GM13976 (cell line): Measurements from ENCODE around the gene MAN2B2.

Experiments used
- DNase-seq: peaks from one replicate; pipeline ENCODE4 v3.0.0; 2012; ENCODE audit warnings: low spot score
- CTCF ChIP-seq: IDR thresholded peaks from 2 replicates; pipeline ENCODE4 v1.5.1; 2012; ENCODE audit warnings: borderline replicate concordance, mild to moderate bottlenecking; ENCODE audit not compliant: insufficient read depth; ENCODE audit errors: extremely low read depth, missing control alignments, control extremely low read depth
- in situ Hi-C: fragments of 300-500 bp; cut with MboI; formaldehyde crosslinking; loops from one replicate; pipeline ENCODE4 v1.12.0; 2022; ENCODE audit warnings: low sequenced_read_pairs, mixed read lengths, inconsistent platforms; ENCODE audit not compliant: unreplicated experiment

MAN2B2 gene

DNA sequence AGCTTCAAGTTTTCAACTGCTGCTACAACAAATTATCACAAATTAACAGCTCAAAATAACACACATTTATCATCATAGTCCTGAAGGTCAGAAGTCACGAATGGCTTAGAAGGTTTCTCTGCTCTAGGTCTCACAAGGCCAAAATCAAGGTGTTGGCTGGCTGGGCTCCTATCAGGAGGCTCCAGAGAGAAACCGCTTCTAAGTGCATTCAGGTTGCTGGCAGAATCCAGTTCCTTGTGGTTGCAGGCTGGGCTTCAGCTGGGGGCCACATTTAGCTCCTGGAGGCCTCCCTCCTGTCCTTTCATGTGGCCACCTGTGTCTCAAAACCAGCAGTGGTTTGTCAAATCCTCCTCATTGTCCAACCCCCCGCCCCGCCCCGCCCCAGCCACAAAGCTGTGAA lies 80.9 kb downstream of the MAN2B2 start:
- in situ Hi-C loops: no loop called here
- no peak for DNase-seq

GRCh38 chr4:6657242-6658208 lies 82.5 kb downstream of the MAN2B2 start:
- no peak for TF ChIP-seq CTCF
- no peak for DNase-seq
- in situ Hi-C loops: no loop called here

More for the DNA sequence above, 80.9 kb downstream of the MAN2B2 start:
- no peak for TF ChIP-seq CTCF

DNA sequence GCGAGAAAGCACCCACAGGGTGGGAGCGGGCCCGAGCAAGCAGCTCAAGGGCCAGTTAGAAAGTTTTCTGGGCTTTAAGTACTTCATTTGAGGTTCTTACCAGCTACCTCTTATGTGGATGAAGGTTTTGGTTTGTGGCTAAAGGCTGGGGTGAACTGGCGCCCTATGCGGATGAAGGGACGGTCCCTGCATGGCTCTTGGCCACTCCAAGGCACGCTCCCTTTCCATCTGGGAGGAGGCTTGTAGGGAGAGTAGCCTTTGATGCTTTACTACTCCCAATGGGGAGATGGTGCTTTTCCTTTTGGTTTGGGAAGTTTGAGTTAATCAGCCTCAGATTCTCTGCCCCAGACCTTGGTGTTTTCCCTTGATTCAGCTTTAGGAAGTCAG lies 83.2 kb downstream of the MAN2B2 start:
- in situ Hi-C loops: no loop called here
- TF ChIP-seq CTCF: no peak
- DNase-seq: no peak

- TF ChIP-seq CTCF: no peak
- in situ Hi-C loops: no loop called here
Measured at GRCh38 chr4:6658597-6659075, 83.6 kb downstream of the MAN2B2 start.

GRCh38 chr4:6659897-6660296 lies 84.9 kb downstream of the MAN2B2 start:
- TF ChIP-seq CTCF: no peak
- in situ Hi-C loops: no loop called here
- DNase-seq: no peak

More at GRCh38 chr4:6658597-6659075, 83.6 kb downstream of the MAN2B2 start:
- DNase-seq: no peak

DNA sequence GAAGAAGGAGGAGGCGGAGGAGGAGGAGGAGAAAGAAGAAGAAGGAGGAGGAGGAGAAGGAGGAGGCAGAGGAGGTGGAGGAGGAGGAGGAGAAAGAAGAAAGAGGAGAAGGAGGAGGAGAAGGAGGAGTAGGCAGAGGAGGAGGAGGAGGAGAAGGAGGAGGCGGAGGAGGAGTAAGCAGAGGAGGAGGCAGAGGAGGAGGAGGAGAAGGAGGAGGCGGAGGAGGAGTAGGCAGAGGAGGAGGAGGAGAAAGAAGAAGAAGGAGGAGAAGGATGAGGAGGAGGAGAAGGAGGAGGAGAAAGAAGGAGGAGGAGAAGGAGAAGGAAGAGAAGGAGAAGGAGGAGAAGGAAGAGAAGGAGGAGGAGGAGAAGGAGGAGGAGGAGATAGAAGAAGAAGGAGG lies 85.4 kb downstream of the MAN2B2 start:
- in situ Hi-C loops: no loop called here
- no peak for TF ChIP-seq CTCF
- DNase-seq: no peak
